ENCODE measurements around the gene MYRF. TPM values are rescaled to one million over a fixed set of nuclear protein-coding genes. Genes with fewer than 3 reads are reported as not detected.

The MYRF gene
- total RNA-seq, 2 experiments from 2014 or later = 0.19 to 1.1 TPM

GRCh38 chr11:61799665-61800284 lies 47.3 kb downstream of the MYRF start:
- intact Hi-C loops (cut with micrococcal nuclease; ENCODE audit: unreplicated experiment) = no loop called here
- POLR2A ChIA-PET = interaction anchor here (0.7 kb wide), 2 partner anchors 19 to 36 kb away, joined by 8 to 13 read pairs; no protein-coding TSS in a partner anchor
- Histone ChIP-seq H3K36me3 (ENCODE audit: insufficient read depth, low read length) (peaks cover 72% of the 10 kb centered on the region), H3K79me2 (ENCODE audit: insufficient read depth, low read depth, low read length) (peaks cover 49% of the 10 kb centered on the region), H3K9me2 (ENCODE audit: insufficient read depth, low read length) (no peaks in the 10 kb centered on the region), H3K4me3 (ENCODE audit: low read depth, low read length, poor library complexity, severe bottlenecking) (no peak overlapping the region), H3K27ac (ENCODE audit: low read depth, low read length, poor library complexity, severe bottlenecking) (no peak overlapping the region), H3K4me2 (ENCODE audit: low read length) (no peak overlapping the region), H4K20me1 (ENCODE audit: insufficient read depth, low read length) (peaks cover 14% of the 10 kb centered on the region; the same call in 1 of the 2 replicates), H3K4me1 (ENCODE audit: insufficient read depth, low read length, poor library complexity, severe bottlenecking) (peaks cover 10% of the 10 kb centered on the region), H3K9me3 (ENCODE audit: low read length) (no peaks in the 10 kb centered on the region), H2AFZ (ENCODE audit: low read length) (no peak overlapping the region)
- CTCF ChIA-PET (ENCODE audit: unreplicated experiment) = no interaction called here
- DNase-seq (ENCODE audit: low spot score) = no peak
- BruUV-seq (replicated peaks) = no TSS peak
- TF ChIP-seq CTCF (conservative IDR thresholded peaks at IDR 0.05; ENCODE audit: low read length) = no peak
- TF ChIP-seq EZH2phosphoT487 (IDR thresholded peaks at IDR 0.05; ENCODE audit: borderline replicate concordance, low read depth, low read length) = no peak

- H3K4me1 ChIP-seq (ENCODE audit: insufficient read depth, low read length, poor library complexity, severe bottlenecking) = peaks cover 4% of the 10 kb centered on the region
- no peak for DNase-seq (ENCODE audit: low spot score)
- no peak overlapping the region for H3K4me3 ChIP-seq (ENCODE audit: low read depth, low read length, poor library complexity, severe bottlenecking)
- H3K9me3 ChIP-seq (ENCODE audit: low read length) = no peaks in the 10 kb centered on the region
- peaks cover 64% of the 10 kb centered on the region for H3K36me3 ChIP-seq (ENCODE audit: insufficient read depth, low read length)
- intact Hi-C loops (cut with micrococcal nuclease; ENCODE audit: unreplicated experiment) = no loop called here
- peaks cover 41% of the 10 kb centered on the region for H3K79me2 ChIP-seq (ENCODE audit: insufficient read depth, low read depth, low read length)
- CTCF ChIA-PET (ENCODE audit: unreplicated experiment) = no interaction called here
- POLR2A ChIA-PET = interaction anchor here (0.7 to 1.8 kb wide), 2 partner anchors 8 to 35 kb away, joined by 7 to 8 read pairs; partner anchors contain the start of genes FEN1 and TMEM258
- no TSS peak for BruUV-seq (replicated peaks)
- 0 out of 2 replicates have a peak, but pooled peaks cover 12% of the 10 kb centered on the region for H4K20me1 ChIP-seq (ENCODE audit: insufficient read depth, low read length)
- no peaks in the 10 kb centered on the region for H3K9me2 ChIP-seq (ENCODE audit: insufficient read depth, low read length)
- no peak overlapping the region for H3K27ac ChIP-seq (ENCODE audit: low read depth, low read length, poor library complexity, severe bottlenecking)
- H2AFZ ChIP-seq (ENCODE audit: low read length) = no peak overlapping the region
- no peak overlapping the region for H3K4me2 ChIP-seq (ENCODE audit: low read length)
- TF ChIP-seq EZH2phosphoT487 (IDR thresholded peaks at IDR 0.05; ENCODE audit: borderline replicate concordance, low read depth, low read length) = no peak
- no peak for TF ChIP-seq CTCF (conservative IDR thresholded peaks at IDR 0.05; ENCODE audit: low read length)
These were observed 48.2 kb downstream of the MYRF start for GRCh38 chr11:61800331-61801281.

Measured in OCI-LY7 (cell line).